ENCODE measurements around the gene CADPS2. TPM values are rescaled to one million over a fixed set of nuclear protein-coding genes. Genes with fewer than 3 reads are reported as not detected.

CADPS2 gene
- total and polyA plus RNA-seq, 7 donors = 4.7 to 13.0 (median 9.5) TPM

DNA sequence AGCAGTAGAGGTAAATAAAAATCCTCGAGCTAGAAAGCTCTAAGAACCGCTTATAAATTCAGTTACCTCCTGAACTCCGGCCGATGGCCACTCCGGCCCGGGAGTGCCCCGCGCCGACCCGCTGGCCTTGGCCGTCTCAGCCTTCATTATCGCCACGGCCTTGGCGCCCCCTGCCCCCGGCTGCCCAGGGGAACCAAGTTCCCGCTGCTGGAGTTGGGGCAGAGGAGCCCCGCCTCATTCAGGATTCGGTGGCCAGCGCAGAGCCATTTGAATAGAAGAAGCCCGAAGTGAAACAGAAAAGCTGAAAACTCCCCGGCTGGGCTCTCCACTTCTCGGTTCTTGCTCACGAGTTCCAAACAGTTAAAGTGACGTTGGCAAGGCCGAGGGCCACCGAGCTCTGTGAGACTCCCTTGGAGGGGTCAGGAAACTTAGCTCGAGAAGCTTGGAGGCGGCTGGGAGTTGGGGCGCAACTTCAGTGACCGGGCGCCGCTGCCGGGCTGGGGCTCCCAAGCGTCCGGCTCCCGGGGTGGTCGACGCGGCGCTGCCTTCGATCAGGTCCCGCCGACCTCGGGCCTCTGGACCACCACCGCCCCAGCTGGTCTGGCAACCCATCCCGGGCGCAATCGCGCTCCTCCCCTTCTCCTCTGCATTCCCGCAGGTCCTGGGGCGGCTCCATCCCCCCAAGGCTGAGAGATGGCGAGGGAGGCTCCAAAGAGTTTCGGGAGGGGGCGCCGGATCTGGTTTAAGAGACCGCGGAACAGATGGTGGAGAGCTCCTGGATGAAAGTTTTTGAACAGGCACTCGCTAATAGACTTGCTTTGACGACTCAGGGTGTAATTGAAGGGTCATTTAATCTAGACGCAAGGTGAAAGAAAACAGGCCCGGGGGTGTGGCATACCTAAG, 575.9 kb downstream of the CADPS2 start:
- WGBS, 2 donors = 2 to 3% methylated on average over 61 of the region's 61 CpGs
- Histone ChIP-seq H3K9me3 (no peaks in the 10 kb centered on the region), H3K27me3 (peaks cover 49 to 100% (median 97%) of the 10 kb centered on the region in 3 donors), H3K4me1 (peaks cover 0 to 39% (median 35%) of the 10 kb centered on the region in 4 donors), H3K27ac (no peak overlapping the region), H3K4me3 (peak overlapping the region; percentile 5 to 42 (median 30)), H3K36me3 (no peaks in the 10 kb centered on the region)
- no peak for DNase-seq
- TF ChIP-seq, protein P1, sequence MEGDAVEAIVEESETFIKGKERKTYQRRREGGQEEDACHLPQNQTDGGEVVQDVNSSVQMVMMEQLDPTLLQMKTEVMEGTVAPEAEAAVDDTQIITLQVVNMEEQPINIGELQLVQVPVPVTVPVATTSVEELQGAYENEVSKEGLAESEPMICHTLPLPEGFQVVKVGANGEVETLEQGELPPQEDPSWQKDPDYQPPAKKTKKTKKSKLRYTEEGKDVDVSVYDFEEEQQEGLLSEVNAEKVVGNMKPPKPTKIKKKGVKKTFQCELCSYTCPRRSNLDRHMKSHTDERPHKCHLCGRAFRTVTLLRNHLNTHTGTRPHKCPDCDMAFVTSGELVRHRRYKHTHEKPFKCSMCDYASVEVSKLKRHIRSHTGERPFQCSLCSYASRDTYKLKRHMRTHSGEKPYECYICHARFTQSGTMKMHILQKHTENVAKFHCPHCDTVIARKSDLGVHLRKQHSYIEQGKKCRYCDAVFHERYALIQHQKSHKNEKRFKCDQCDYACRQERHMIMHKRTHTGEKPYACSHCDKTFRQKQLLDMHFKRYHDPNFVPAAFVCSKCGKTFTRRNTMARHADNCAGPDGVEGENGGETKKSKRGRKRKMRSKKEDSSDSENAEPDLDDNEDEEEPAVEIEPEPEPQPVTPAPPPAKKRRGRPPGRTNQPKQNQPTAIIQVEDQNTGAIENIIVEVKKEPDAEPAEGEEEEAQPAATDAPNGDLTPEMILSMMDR (IDR thresholded peaks at IDR 0.05) = no peak
- intact Hi-C loops (cut with DNase I) = no loop called here

DNA sequence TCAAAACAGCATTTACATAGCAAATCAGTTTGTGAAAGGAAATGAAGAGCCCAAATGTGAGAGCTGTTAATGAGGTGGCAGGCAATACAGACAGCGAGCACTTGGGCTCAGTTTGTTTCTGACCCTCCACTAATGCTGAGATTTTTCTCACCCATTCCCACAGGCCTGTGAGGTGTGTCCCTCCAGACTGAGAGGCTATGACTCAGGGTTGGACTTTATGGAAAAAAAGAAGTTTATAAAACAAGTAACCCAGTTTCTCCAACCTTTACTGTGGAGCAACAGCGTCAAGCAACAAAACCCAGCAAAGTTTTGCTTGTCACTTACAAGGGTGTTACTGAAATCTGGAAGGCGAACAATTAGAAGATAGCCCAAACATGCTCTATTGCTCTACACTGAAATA, 576.8 kb downstream of the CADPS2 start:
- H3K36me3 ChIP-seq = no peaks in the 10 kb centered on the region
- peaks cover 59 to 100% (median 97%) of the 10 kb centered on the region in 3 donors for H3K27me3 ChIP-seq
- H3K27ac ChIP-seq = no peak overlapping the region
- intact Hi-C loops (cut with DNase I) = no loop called here
- peaks cover 0 to 48% (median 45%) of the 10 kb centered on the region in 4 donors for H3K4me1 ChIP-seq
- WGBS, 2 donors = 24 to 28% methylated on average over 3 of the region's 3 CpGs
- H3K9me3 ChIP-seq = no peaks in the 10 kb centered on the region
- H3K4me3 ChIP-seq = no peak overlapping the region
- no peak for TF ChIP-seq POLR2AphosphoS5 (IDR thresholded peaks at IDR 0.05)
- no peak for DNase-seq

DNA sequence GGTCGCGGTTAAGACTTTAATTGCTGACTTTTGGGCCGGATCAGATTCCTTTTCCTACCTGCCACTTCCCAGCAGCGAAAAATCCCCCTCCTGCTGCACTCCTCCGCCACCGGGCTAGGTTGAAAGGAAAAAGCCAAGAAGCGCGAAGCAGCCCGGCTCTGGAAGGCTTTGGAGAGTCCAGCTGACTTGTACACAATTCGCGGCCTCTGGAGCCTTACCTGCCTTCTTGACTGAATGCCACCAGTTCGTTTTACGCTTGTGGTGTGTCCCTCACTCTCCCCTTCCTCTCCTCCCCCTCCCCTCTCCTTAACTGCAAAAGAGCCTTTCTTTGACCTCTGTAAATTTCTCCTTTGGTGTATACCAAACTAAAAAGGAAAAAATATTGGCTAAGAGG, 579.0 kb downstream of the CADPS2 start:
- Histone ChIP-seq H3K9me3 (no peaks in the 10 kb centered on the region), H3K27me3 (peaks cover 66 to 100% (median 96%) of the 10 kb centered on the region in 3 donors), H3K4me1 (peaks cover 0 to 58% (median 54%) of the 10 kb centered on the region in 4 donors), H3K36me3 (no peaks in the 10 kb centered on the region), H3K4me3 (no peak overlapping the region), H3K27ac (no peak overlapping the region)
- intact Hi-C loops (cut with DNase I) = no loop called here
- WGBS, 2 donors = 12 to 13% methylated on average over 13 of the region's 13 CpGs
- DNase-seq = no peak
- no peak for TF ChIP-seq EP300 (IDR thresholded peaks at IDR 0.05)
- TF ChIP-seq POLR2A (IDR thresholded peaks at IDR 0.05) = no peak
- no peak for TF ChIP-seq POLR2AphosphoS5 (IDR thresholded peaks at IDR 0.05)
- TF ChIP-seq, protein P1 (IDR thresholded peaks at IDR 0.05) = no peak

DNA sequence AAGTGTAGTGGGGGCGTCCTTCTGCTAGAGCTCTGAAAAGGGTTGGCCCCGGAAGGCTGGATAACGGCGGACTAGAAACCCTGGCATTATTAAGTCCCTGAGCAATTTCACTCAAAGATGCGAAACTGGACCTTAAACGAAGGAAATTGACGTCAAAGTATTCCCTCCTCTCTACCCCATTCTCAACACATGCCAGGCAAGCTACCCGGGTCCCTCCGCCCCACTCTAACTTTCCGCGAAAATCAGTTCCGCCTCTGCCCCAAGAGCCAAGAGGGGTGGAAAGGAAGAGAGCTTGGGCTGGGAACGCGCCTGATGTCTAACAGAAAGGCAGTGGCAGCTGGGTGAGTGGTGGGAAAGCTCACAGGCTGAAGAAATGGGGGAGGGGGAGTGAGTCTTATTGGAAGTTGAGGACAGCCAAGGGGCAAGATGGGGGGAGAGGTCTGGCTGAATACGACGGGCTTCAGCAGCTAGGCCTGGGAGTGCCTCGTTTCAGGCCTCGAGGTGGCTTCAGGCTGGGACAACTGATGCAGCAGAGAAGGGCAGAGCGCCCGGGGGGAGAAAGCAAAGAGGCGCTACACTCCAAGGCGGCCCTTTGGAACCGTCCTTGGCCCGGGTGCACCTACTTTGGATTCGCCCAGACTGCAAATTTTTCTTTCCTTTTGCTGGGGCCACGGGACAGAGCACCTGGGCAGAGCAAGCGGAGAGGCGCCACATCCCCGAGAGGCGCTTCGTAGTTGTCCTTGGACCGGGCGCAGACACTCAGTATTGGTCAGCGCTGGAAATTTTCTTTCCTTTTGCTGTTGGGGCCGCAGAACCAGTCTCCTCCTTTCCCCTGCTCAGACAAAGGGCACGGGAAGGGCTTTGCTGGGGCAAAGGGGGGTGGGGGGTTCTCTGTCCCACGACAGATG, 579.7 kb downstream of the CADPS2 start:
- 10 to 11% methylated on average over 37 of the region's 37 CpGs for WGBS, 2 donors
- Histone ChIP-seq H3K4me3 (peak overlapping the region in 1 of 4 donors; percentile 20), H3K36me3 (no peaks in the 10 kb centered on the region), H3K9me3 (no peaks in the 10 kb centered on the region), H3K27me3 (peaks cover 68 to 100% (median 97%) of the 10 kb centered on the region in 3 donors), H3K27ac (no peak overlapping the region), H3K4me1 (peaks cover 0 to 59% (median 50%) of the 10 kb centered on the region in 4 donors)
- TF ChIP-seq POLR2AphosphoS5 (IDR thresholded peaks at IDR 0.05) (no peak), EP300 (IDR thresholded peaks at IDR 0.05) (no peak), POLR2A (IDR thresholded peaks at IDR 0.05) (no peak)
- TF ChIP-seq, protein P1 (IDR thresholded peaks at IDR 0.05) = no peak
- DNase-seq = no peak
- intact Hi-C loops (cut with DNase I) = no loop called here
